Motor neuron (in vitro differentiated cells): ENCODE measurements around the gene TIMM13. TPM values are rescaled to one million over a fixed set of nuclear protein-coding genes. Genes with fewer than 3 reads are reported as not detected.
"Not testable (repeated sequence)": the region's sequence is repeated elsewhere in the genome, so short reads cannot be mapped to it uniquely, and the experiment has no call there.

Source experiments
- ATAC-seq, 8 experiments: fragments of 200-7000 bp; cut with Tn5 transposase; replicated peaks in 6 of 8; 2 replicates each; pipeline ENCODE4 v1.8.0; 2021; ENCODE audit warnings: mild to moderate bottlenecking in 8 of 8, moderate library complexity in 8 of 8
- H3K27ac ChIP-seq, 2 donors: fragments of 250-450 bp; sonication (Bioruptor Pico); 2 replicates each; pipeline ENCODE4 v1.9.0; 2021; ENCODE audit warnings: antibody characterized with exemption in 2 of 2, mild to moderate bottlenecking in 2 of 2, moderate library complexity in 1 of 2
- H3K4me1 ChIP-seq, 2 donors: fragments of 250-450 bp; sonication (Bioruptor Pico); replicated peaks in 1 of 2; 2 replicates each; pipeline ENCODE4 v1.6.1; 2021; ENCODE audit warnings: antibody characterized with exemption in 2 of 2, mild to moderate bottlenecking in 2 of 2, moderate library complexity in 1 of 2
- H3K4me3 ChIP-seq, 5 donors: fragments of 250-450 bp; sonication (Bioruptor Pico); 2 replicates each; pipeline ENCODE4 v1.9.0; 2021; ENCODE audit warnings: antibody characterized with exemption in 5 of 5, mild to moderate bottlenecking in 5 of 5, moderate library complexity in 4 of 5
- WGBS, 10 experiments: fragments of 450-650 bp; shearing (Covaris generic); methylation state at CpG; one replicate each; pipeline ENCODE4 v1.0.0; 2022; 5-methylcytosine and 5-hydroxymethylcytosine counted together
- in situ Hi-C, 9 experiments: fragments of 400-800 bp; cut with MboI; loops; one replicate each; pipeline ENCODE4 v1.15.0; 2021; ENCODE audit warnings: low sequenced_read_pairs in 9 of 9, low pct_unique_long_range_greater_than_20kb in 2 of 9; ENCODE audit not compliant: unreplicated experiment in 9 of 9
- total RNA-seq, 8 experiments: library from RNA; unstranded; fragments of 300-600 nt; gene quantifications; 2 replicates each; pipeline versions ENCODE4 v1.2.3 to v1.2.4, GENCODE V29; 2022

Gene TIMM13
- total RNA-seq, 8 experiments from 2014 or later: 51.8 to 145 (median 85.3) TPM

DNA sequence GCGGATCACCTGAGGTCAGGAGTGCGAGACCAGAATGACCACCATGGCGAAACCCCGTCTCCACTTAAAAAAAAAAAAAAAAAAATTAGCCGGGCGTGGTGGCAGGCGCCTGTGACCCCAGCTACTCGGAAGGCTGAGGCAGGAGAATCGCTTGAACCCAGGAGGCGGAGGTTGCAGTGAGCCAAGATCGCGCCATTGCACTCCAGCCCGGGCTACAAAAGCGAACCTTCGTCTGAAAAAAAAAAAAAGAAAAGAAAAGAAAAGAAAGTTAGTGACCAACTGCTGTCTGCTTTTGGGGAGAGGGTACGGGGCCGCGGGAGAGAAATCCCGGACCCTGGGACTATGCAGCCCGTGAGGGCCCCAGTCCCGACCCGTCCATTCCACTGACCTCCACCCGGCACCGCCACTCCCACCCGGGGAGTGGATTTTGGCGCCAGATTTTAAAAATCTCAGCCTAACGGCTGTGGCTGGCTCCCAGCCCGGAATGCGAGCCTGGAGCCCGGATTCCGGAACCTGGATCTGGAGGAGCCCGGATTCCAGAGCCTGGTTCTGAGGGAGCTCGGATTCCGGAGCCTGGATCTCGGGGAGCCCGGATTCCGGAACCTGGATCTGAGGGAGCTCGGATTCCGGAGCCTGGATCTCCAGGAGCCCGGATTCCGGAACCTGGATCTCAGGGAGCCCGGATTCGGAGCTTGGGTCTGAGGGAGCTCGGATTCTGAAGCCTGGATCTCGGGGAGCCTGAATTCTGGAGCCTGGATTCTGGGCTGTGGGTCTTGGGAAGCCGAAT is 35.4 kb upstream of the TIMM13 start:
- 0 to 26% (median 6%) methylated on average over 3 to 24 of the region's 46 CpGs; no CpG with 5 or more reads in 1 of the 10 experiments for WGBS, 10 experiments
- Histone ChIP-seq H3K4me1 (no peaks in the 10 kb centered on the region), H3K27ac (no peak overlapping the region), H3K4me3 (peak overlapping the region in 3 of 5 donors; percentile 2 to 29 (median 21))
- peak; percentile 59 to 77 (median 65) for ATAC-seq
- in situ Hi-C loops: loop anchor here in 2 of 9 experiments (10.0 to 25.0 kb wide), 2 partner anchors 124 to 152 kb away; no protein-coding TSS in a partner anchor

DNA sequence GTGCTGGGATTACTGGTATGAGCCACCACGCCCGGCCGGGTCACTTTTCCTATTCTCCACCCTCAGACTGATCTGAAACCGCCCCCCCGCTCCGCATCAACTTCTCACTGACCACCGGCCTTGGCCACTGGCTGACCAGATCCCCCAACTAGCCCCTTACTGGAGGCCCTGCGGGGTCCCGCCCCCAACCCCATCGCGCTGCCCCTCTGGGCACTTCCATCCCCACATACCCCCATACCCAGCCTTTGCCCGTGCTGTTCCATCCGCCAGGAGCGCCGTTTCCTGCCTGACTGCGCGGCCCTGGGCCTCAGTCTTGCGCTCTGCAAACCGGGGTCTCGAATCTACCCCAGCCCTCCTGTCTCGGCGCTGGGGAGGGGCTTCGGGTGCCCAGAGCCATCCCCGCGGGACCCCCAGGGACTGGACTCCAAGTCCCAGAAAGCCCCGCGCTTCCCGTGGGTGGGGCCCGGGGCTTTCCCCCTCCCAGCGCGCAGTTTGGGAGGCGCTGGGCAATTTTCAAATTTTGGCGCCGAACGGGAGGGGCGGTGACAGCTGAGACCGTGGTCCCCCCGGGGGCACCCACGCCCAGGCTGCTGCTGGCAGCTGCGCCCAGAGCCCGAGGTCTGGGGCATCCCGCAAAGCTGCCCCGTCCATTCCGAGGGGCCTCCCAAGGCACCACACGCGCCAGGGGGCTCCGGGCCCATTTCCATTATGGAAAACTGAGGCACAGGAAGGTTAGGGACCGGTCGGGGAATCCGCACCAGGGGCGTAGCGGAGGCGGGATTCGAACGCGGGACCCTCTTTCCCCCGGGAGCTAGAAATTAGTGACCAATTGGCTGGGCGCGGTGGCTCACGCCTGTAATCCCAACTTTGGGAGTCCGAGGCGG is 34.6 kb upstream of the TIMM13 start:
- H3K4me1 ChIP-seq: no peaks in the 10 kb centered on the region
- in situ Hi-C loops: loop anchor here in 2 of 9 experiments (10.0 to 25.0 kb wide), 2 partner anchors 125 to 153 kb away; no protein-coding TSS in a partner anchor
- WGBS, 10 experiments: 0 to 20% (median 7%) methylated on average over 2 to 17 of the region's 62 CpGs; no CpG with 5 or more reads in 4 of the 10 experiments
- ATAC-seq: peak in 7 of 8 experiments; percentile 7 to 74 (median 24)
- peak overlapping the region; percentile 15 to 29 (median 21) for H3K4me3 ChIP-seq
- no peak overlapping the region for H3K27ac ChIP-seq

DNA sequence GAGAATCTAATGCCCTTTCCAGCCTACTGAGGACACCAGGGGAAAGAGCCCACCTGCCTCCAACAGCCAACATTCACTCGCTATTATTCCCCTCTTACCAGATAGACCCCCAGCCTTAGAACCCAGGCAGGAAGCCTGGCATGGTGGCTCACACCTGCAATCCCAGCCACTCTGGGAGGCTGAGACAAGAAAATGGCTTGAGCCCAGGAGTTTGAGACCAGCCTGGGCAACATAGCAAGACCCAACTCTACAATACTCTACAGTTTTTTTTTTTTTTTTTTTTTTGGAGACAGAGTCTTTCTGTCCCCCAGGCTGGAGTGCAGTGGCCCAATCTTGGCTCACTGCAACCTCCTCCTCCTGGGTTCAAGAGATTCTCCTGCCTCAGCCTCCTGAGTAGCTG is 32.9 kb upstream of the TIMM13 start:
- 100% methylated on average over 1 of the region's 1 CpG; no CpG with 5 or more reads in 7 of the 10 experiments for WGBS, 10 experiments
- ATAC-seq: no peak

DNA sequence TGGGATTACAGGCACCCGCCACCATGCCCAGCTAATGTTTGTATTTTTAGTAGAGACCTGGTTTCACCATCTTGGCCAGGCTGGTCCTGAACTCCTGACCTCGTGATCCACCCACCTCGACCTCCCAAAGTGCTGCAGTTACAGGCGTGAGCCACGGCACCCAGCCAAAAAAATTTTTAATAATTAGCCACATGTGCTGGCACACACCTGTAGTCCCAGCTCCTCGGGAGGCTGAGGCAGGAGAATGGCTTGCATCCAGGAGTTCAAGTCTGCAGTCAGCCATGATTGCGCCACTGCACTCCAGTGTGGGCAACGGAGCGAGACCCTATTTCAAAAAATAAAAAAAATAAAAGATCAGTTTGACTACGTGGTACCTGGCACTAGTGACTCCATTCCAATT is 31.4 kb upstream of the TIMM13 start:
- not testable (repeated sequence) for H3K4me1 ChIP-seq, H3K4me3 ChIP-seq, ATAC-seq, H3K27ac ChIP-seq
- in situ Hi-C loops: loop anchor here in 1 of 9 experiments (25.0 kb wide), 1 partner anchor 129 kb away; no protein-coding TSS in a partner anchor
- WGBS, 10 experiments: 80 to 100% (median 97%) methylated on average over 1 to 9 of the region's 10 CpGs; no CpG with 5 or more reads in 3 of the 10 experiments

More for the DNA sequence above, 32.9 kb upstream of the TIMM13 start:
- Histone ChIP-seq H3K27ac (no peak overlapping the region), H3K4me3 (no peak overlapping the region), H3K4me1 (peaks cover 2 to 3% of the 10 kb centered on the region in 2 donors)
- in situ Hi-C loops: loop anchor here in 2 of 9 experiments (10.0 to 25.0 kb wide), 2 partner anchors 127 to 155 kb away; no protein-coding TSS in a partner anchor

DNA sequence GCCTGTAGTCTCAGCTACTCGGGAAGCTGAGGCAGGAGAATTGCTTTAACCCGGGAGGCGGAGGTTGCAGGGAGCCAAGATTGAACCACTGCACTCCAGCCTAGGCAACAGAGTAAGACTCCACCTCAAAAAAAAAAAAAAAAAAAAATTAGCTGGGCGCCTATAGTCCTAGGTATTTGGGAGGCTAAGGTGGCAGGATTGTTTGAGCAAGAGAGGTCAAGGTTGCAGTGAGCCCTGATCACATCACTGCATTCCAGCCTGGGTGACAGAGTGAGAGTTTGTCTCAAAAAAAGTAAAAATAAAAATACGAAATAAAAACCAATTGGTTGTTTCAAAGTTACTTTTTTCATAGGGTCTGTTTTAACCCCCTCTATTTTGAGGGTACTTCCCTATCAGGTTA is 30.7 kb upstream of the TIMM13 start:
- WGBS, 10 experiments: 71 to 100% (median 90%) methylated on average over 1 to 5 of the region's 5 CpGs; no CpG with 5 or more reads in 1 of the 10 experiments

DNA sequence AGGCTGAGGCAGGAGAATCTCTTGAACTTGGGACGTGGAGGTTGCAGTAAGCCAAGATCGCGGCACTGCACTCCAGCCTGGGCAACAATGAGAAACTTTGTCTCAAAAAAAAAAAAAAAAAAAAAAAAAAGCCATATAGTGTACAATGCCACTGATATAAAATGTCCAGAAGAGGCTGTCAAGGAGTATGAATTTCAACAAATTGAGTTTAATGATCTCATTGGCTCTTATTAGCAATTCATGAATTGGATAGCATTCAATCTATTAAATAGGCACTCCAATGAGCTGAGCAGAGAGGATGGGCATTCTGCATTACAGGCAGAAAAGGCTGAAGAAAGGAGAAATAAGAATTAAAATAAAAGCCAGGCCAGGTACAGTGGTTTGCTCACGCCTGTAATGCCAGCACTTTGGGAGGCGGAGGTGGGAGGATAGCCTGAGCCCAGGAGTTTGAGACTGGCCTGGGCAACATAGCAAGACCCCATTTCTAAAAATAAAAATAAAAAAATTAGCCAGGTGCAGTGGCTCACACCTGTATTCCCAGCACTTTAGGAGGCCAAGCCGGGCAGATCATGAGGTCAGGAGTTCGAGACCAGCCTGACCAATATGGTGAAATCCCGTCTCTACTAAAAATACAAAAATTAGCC is 30.1 kb upstream of the TIMM13 start:
- 77 to 100% (median 94%) methylated on average over 1 to 8 of the region's 8 CpGs; no CpG with 5 or more reads in 1 of the 10 experiments for WGBS, 10 experiments
- no peak for ATAC-seq
- Histone ChIP-seq H3K4me1 (peaks cover 6 to 7% of the 10 kb centered on the region in 2 donors), H3K27ac (no peak overlapping the region), H3K4me3 (peak overlapping the region in 4 of 5 donors; percentile 77 to 100 (median 88))
- in situ Hi-C loops: loop anchor here in 1 of 9 experiments (25.0 kb wide), 1 partner anchor 130 kb away; no protein-coding TSS in a partner anchor

More for the DNA sequence above, 30.7 kb upstream of the TIMM13 start:
- H3K4me1 ChIP-seq: peaks cover 6 to 7% of the 10 kb centered on the region in 2 donors
- no peak for ATAC-seq
- H3K27ac ChIP-seq: no peak overlapping the region
- no peak overlapping the region for H3K4me3 ChIP-seq
- in situ Hi-C loops: loop anchor here in 1 of 9 experiments (25.0 kb wide), 1 partner anchor 129 kb away; no protein-coding TSS in a partner anchor

DNA sequence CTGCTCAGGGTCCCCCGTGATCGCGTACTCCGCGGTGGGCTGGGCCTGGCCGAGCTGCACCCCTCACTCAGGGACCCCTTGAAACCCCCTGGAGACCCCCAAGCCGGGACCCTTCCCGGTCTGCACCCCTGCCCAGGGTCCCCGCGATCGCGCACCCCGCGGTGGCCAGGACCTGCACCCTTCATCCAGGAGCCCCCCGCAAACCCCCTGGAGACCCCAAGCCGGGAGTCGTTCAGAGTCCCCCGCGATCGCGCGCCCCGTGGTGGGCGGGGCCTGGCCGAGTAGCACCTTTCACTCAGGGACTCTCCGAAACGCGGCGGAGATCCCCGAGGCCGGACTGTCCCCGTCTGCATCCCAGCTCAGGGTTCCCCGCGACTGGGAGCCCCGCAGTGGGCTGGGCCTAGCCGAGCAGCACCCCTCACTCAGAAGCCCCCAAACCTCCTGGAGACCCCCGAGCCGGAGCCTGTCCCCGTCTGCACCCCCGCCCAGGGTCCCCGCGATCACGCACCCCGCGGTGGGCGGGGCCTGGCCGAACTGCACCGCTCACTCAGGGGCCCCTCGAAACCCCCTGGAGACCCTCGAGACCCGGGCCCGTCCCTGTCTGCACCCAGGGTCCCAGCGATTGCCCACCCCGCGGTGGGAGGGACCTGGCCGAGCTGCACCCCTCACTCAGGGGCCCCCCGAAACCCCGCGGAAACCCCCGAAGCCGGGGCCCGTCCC is 28.6 kb upstream of the TIMM13 start:
- WGBS, 10 experiments: no CpG with 5 or more reads among the region's 62 CpGs
- in situ Hi-C loops: loop anchor here in 1 of 9 experiments (25.0 kb wide), 1 partner anchor 131 kb away; no protein-coding TSS in a partner anchor

DNA sequence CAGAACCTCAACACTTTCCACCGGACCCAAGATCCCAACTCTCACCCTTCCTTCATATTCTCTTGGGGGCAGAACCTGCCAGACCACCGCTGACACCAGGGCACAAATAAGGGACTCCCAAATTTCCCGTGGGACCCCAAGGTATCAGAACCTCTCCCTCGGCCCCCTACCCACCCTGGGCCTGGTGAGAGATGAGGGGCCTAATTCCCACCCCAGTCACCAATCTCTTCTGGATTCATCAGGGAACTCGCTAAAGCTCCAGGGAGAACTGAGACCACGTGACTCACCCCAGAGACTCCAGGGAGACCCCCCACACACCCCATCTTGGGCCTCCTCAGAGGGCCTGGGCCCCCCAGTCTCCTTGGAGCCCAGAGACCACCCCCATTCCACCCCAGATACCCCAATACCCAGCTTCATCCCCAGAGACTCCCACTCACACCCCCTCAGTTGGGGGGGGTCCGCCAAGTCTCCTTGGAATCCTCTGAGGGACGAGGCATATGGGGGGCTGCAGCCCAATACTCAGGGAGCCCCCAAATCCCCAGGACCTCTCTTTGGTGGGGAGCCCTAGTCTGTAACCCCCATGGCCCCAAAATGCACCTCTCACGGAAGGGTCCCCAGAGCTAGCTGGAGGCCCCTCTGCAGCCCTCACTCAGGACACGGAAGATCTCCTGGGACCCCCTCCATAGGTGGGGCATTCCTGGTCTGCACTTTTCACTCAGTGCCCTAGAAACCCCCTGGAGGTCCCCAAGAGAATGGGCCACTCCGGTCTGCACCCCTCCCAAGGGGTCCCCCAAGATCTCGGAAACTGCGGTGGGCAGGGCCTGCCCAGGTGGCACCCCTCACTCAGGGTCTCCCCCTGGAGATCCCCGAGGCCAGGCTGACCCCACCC is 27.8 kb upstream of the TIMM13 start:
- WGBS, 10 experiments: 82 to 100% methylated on average over 1 to 2 of the region's 14 CpGs; no CpG with 5 or more reads in 8 of the 10 experiments
- ATAC-seq: peak in 1 of 8 experiments; percentile 3
- in situ Hi-C loops: loop anchor here in 1 of 9 experiments (25.0 kb wide), 1 partner anchor 132 kb away; no protein-coding TSS in a partner anchor

More for the DNA sequence above, 28.6 kb upstream of the TIMM13 start:
- Histone ChIP-seq H3K4me1 (peaks cover 6 to 7% of the 10 kb centered on the region in 2 donors), H3K27ac (peak overlapping the region; percentile 73 to 84), H3K4me3 (peak overlapping the region; percentile 77 to 100 (median 89))
- peak; percentile 5 to 34 (median 18) for ATAC-seq

DNA sequence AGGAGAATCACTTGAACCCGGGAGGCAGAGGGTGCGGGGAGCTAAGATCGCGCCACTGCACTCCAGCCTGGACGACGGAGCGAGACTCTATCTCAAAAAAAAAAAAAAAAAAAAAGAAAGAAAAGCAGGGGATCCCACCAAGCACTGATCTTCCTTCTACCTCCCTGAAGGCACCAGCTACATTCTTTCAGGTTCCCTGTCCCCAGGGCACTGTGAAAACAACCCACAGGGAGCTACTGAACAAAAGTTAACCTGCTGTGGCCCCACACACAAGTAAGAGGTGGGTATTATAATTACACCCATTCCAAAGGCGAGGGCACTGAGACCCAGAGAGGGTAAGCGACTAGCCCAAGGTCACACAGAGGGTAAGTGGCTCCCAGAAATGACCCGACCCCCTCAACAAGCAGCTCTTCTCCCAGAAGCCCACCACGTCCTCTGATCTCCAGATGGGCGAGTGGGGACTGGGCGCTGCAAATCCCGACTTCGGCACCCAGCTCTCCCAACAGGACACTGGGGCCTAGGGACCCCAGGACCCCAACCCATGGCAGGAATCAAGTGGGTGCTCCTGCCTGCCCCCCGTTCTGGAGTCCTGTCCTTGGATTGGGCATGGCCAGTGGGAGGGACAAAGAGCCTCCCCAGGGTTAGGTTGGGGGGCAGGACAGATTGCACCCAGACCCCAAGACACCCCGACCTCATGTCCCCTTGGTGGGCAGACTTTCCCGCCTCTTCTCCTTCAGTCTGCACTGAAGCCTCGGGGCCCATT is 27.0 kb upstream of the TIMM13 start:
- H3K4me3 ChIP-seq: no peak overlapping the region
- ATAC-seq: no peak
- in situ Hi-C loops: loop anchor here in 1 of 9 experiments (25.0 kb wide), 1 partner anchor 133 kb away; no protein-coding TSS in a partner anchor
- 80 to 100% (median 91%) methylated on average over 1 to 7 of the region's 19 CpGs; no CpG with 5 or more reads in 4 of the 10 experiments for WGBS, 10 experiments
- H3K4me1 ChIP-seq: peaks cover 6 to 7% of the 10 kb centered on the region in 2 donors
- H3K27ac ChIP-seq: no peak overlapping the region

More for the DNA sequence above, 27.8 kb upstream of the TIMM13 start:
- Histone ChIP-seq H3K4me1 (peaks cover 6 to 7% of the 10 kb centered on the region in 2 donors), H3K27ac (peak overlapping the region in 1 of 2 donors; percentile 84), H3K4me3 (peak overlapping the region; percentile 77 to 100 (median 89))

DNA sequence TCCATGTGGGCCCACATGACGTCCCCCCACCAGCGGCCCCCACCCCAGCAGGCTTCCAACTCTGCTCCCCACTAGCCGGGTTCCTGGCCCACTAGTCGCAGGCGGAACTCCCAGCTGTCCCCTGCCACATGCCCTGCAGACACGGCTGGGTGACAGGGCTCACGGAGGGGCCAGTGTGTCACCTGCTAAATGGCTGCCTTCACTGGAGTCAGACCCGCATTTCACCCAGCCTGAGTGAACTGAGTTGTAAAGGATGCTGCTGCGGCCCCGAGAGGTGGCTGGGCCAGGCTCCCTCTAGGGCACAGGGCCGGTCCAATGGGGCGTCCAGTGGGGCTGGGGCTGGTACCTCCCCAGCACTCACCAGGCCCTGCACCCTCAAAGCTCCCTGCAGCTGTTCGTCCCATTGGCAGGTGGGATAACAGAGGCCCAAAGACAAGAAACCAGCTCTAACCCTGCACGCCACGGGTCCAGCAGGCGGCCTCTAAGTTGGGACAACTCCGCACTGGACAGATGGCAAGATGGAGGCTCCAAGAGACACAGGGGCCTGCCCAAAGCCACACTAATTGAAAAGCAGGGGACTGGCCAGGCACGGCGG is 26.1 kb upstream of the TIMM13 start:
- 83 to 100% (median 90%) methylated on average over 2 to 4 of the region's 19 CpGs; no CpG with 5 or more reads in 7 of the 10 experiments for WGBS, 10 experiments
- Histone ChIP-seq H3K27ac (no peak overlapping the region), H3K4me1 (peaks cover 6 to 7% of the 10 kb centered on the region in 2 donors), H3K4me3 (no peak overlapping the region)
- no peak for ATAC-seq
- in situ Hi-C loops: loop anchor here in 1 of 9 experiments (25.0 kb wide), 1 partner anchor 134 kb away; no protein-coding TSS in a partner anchor
